Stimulated activated CD8-positive, alpha-beta memory T cell treated with anti-CD3 and anti-CD28 coated beads, Interleukin-2, amount 100 ng/mL, for 48 hours (primary cell): ENCODE data around the gene DDX10.

Experiments
- DNase-seq, 2 donors: peaks; one replicate each; pipeline ENCODE4 v3.0.0-alpha.2; 2020; ENCODE audit warnings: low read depth in 2 of 2

The DDX10 gene

DNA sequence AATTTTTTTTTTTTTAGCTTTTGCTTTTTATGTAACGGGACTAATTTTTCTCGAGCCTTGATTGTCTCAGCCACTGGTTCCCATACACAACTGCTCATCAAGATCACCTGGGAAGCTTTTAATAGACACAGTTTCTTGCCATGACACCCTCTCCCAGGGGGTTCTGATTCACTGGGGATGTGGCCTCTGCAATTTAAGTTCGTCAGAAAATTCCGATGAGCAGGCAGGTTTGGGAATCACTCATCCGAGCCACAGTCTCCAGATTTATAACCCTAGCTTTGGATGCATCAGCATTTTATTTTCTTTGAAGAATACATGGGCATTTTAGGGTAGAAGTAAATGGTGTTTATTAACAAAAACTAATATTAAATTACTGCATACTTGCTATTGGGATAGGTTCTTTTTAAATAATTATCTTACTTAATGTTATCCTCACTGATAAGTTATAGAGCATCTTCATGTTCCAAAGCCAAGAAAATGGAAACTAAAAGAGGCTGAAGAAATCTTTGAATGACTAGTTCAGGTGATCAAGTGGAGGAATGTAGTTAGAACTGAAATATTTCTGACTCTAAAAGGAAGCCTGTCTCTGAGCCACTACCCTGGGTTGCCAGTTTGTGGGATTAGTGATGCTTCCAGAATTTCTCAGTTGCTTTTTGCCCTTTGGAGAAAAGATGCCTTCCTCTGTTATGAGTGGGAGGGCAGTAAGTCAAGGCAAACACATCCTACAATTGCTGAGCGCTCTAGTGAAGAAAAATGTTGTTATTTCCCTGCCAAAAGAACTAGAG, 319.0 kb downstream of the DDX10 start:
- DNase-seq = no peak

DNA sequence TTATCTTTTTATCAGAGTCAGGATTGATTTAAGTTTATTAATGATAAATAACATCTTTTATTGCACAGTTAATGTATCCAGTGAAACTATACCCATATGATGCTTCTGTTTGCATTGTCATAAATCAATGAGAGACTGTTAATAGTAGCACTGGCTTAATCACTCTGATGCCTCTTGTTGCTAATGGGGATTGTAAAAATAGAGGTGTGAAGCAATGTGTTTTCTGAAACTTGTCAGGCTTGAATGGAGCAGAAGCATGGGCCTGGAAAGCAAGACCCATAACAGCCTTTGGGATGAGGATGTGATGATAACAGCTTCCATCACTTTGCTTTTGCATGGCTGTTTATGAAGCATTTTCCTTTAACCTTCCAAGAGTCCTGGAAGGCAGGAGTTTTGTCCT, 319.7 kb downstream of the DDX10 start:
- no peak for DNase-seq

DNA sequence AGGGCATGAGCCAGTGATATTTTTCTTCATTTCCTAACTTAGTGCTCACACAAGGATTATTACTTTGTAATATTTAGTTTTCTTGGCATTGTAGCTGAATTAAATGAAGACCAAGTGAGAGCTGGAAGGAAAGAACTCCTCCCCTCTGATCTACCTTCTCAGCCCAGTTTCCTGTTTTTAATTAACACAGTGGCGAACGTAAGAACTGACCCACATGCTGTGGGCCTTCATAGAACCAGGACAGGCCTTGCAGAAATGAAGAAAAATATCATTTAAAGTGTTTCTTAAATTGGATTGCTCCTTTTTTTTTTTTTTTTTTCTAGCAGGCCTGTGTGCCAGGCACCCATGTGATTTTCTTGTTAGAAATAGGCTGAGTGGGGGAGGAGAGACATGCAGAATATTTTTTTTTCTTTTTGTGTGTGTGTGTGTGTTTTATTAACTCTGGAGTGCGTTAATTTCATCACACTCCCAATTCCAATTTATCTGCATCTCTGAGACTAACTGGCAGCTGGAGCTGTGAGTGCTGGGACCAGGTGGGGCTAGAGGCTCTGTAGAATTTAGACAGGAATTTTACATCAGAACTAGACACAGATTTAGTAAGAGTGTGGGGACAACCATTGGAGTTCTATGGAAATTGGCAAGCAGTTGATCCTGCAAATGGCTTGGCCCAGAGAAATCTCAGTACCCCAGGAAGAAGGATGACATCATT, 320.5 kb downstream of the DDX10 start:
- no peak for DNase-seq

DNA sequence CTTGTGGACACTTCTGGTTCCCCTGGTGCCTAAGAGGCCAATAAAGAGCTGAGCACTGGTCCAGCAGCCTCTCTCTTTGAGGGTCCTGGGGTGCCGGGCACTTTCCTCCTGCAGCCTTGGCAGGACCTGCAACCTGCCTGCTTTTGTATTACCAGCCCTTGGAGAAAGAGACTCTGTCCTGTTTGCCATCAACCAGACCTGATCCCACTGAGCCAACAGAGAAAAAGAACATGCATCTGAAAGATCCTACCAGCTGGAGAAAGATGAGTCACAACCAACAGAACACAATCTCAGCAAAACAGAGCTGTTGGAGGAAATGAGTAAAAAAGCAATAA, 321.0 kb downstream of the DDX10 start:
- no peak for DNase-seq
